ENCODE results near the gene CRHBP. TPM values are rescaled to one million over a fixed set of nuclear protein-coding genes. Genes with fewer than 3 reads are reported as not detected.
"Not testable (repeated sequence)": the region's sequence is repeated elsewhere in the genome, so short reads cannot be mapped to it uniquely, and the experiment has no call there.

The CRHBP gene
- total RNA-seq, 1 experiment from 2014 or later, result not detected

- DNase-seq (ENCODE audit: low read depth, low spot score), result no peak
- in situ Hi-C loops (cut with HindIII; ENCODE audit: low pct_unique_long_range_greater_than_20kb, low sequenced_read_pairs), result no loop called here
Observed at GRCh38 chr5:76953551-76954382, 922 bp downstream of the CRHBP start.

- no peak for DNase-seq (ENCODE audit: low read depth, low spot score)
- in situ Hi-C loops (cut with HindIII; ENCODE audit: low pct_unique_long_range_greater_than_20kb, low sequenced_read_pairs), result no loop called here
Observed at GRCh38 chr5:76954383-76954763, 1.5 kb downstream of the CRHBP start.

DNA sequence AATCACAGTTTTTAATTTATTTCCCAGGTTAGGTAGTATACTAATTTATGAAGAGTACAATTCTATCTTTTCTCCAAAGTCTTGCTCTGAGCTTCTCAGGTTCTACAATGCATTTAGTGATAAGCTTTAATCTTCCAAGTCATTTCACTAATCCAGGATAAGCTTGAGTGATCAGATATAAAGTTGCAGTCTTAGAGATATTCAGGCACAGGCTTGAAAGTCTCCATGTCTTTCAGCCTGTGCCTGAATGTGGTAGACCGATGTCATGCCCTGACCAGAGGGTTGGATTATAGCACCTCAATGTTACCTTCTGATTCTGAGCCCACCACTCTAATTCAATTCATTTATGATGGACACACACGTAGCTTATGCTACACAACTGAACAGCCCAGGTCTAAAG, 3.2 kb downstream of the CRHBP start:
- DNase-seq (ENCODE audit: low read depth, low spot score), result no peak
- in situ Hi-C loops (cut with HindIII; ENCODE audit: low pct_unique_long_range_greater_than_20kb, low sequenced_read_pairs), result no loop called here

DNA sequence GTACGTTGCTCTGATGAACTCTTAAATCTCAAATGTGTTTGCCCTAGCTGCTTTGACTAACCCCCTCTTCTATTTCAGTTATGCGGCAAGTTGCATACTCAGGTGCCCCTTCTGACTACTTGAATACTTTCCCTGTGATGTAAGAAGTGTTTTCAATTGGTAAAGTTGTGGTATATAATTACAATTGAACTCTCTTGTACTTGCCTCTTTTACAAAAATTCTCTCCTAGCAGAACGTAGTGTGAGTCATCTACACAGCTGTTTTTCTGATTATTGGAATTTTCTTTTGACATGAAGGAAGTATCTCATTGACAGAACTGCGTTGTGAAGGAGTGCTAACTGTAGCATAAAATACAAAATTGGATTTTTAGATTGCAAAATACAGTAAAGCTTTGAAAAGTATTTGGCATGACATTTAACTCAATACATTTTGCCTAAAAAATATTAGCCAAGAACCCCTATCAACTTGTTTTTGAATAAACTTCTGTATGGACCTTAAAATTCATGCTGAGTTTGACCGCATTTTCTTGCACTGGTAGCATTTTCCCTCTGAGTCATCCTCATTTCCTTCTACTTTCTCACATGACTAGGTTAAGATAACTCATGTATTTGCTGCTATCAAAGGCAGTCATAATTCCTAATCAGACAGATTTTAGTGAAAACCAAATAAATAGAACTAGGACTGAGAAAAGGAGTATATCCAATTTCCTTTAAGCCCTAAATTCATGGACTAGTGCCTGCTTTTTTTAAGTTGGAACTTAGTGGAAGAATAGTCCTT, 6.3 kb downstream of the CRHBP start:
- in situ Hi-C loops (cut with HindIII; ENCODE audit: low pct_unique_long_range_greater_than_20kb, low sequenced_read_pairs), result no loop called here
- DNase-seq (ENCODE audit: low read depth, low spot score), result peak; percentile 24

DNA sequence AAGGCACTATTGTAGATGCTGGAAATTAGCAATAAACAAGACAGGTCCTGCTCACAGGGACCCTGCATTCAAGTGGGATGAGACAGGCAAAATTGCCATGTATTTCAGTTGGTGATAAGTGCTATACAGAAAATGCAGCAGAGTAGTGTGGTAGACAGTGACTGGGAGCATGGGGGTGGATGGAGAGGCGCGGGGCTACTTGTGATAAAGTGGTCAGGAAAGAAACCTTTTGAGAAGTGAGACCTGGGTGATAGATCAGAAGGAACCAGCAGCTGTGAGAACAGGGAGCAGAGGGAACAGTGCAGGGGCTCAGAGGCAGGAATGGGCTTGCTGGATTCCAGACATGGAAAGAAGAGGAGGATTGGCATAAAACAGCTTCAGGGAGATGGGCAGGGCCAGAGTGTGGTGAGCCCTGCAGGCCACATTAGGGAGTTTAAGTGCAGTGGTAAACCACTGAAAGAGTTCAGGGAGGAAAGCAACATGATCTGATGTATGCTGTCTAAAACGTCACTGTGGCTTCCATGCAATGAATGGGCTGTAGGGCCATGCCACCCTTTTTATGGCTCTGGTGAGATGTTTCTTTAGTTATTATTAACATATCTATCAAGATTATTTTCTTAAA, 7.3 kb downstream of the CRHBP start:
- peak; percentile 53 for DNase-seq (ENCODE audit: low read depth, low spot score)
- in situ Hi-C loops (cut with HindIII; ENCODE audit: low pct_unique_long_range_greater_than_20kb, low sequenced_read_pairs), result no loop called here

GRCh38 chr5:76964060-76964459, 11.2 kb downstream of the CRHBP start:
- DNase-seq (ENCODE audit: low read depth, low spot score), result no peak
- in situ Hi-C loops (cut with HindIII; ENCODE audit: low pct_unique_long_range_greater_than_20kb, low sequenced_read_pairs), result no loop called here

DNA sequence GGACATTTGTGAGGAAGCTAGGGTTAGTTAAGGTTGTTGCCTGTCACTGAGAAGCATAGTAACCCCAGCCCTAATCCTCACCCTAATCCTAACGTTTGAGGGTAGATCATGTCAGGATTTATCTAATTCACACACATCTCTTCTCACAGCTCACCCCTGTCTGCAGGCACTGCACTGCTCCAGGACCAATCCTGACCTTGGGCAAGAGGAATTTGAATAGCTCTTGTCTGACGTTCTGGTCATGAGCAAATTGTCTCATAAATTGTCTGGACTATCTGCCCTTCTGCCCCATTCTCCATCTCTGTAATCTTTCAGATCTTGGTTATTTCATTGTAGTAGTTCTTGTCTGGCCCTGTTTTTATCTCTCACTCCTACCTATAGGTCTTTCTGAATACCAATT, 18.7 kb downstream of the CRHBP start:
- in situ Hi-C loops (cut with HindIII; ENCODE audit: low pct_unique_long_range_greater_than_20kb, low sequenced_read_pairs), result no loop called here
- no peak for DNase-seq (ENCODE audit: low read depth, low spot score)

- in situ Hi-C loops (cut with HindIII; ENCODE audit: low pct_unique_long_range_greater_than_20kb, low sequenced_read_pairs), result no loop called here
- no peak for DNase-seq (ENCODE audit: low read depth, low spot score)
Observed at GRCh38 chr5:76972689-76973088, 19.8 kb downstream of the CRHBP start.

- in situ Hi-C loops (cut with HindIII; ENCODE audit: low pct_unique_long_range_greater_than_20kb, low sequenced_read_pairs), result no loop called here
Observed at GRCh38 chr5:76974785-76975184, 21.9 kb downstream of the CRHBP start.

DNA sequence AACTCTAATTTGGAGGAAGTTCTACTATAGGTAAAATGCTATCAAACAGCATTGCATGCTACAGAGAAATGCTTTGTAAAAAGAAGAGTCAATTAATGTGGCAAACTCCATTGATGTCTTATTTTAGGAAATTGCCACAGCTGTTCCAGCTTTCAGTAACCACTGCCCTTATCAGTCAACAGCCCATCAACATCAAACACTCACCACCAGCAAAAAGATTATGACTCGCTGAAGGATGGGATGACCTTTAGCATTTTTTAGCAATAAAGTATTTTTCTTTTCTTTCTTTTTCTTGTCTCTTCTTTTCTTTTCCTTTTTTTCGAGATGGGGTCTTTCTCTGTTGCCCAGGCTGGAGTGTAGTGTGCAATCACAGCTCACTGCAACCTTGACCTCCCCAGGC, 26.0 kb downstream of the CRHBP start:
- in situ Hi-C loops (cut with HindIII; ENCODE audit: low pct_unique_long_range_greater_than_20kb, low sequenced_read_pairs), result no loop called here

More at GRCh38 chr5:76974785-76975184, 21.9 kb downstream of the CRHBP start:
- DNase-seq (ENCODE audit: low read depth, low spot score), result no peak

DNA sequence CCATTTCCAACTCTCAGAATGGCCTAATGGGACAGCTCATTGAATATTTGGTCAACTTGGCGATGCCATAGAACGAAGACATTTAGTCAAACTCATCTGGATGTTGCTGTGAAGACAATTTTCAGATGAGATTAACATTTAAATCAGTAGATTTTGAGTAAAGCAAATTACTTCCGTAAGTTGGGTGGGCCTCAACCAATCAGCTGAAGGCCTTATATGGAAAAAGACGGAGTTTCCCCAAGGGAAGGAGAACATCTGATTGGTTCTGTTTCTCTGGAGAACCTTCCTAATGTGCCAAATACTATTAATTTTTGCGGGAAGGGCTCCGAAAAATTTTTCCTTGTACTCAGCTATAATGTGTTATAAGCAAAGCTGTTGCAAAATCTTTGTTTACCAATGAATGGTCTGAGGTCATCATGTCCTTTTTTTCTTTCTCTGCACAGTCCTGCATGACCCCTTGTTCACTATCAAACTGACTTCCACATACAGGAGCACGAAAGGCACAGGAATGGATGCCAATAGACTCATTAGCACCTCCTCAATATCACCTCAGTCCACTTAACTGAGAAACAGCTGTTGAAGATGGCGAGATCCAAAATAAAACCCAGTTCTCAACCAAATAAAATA, 27.8 kb downstream of the CRHBP start:
- DNase-seq (ENCODE audit: low read depth, low spot score), result no peak
- in situ Hi-C loops (cut with HindIII; ENCODE audit: low pct_unique_long_range_greater_than_20kb, low sequenced_read_pairs), result no loop called here

More for the DNA sequence above, 26.0 kb downstream of the CRHBP start:
- no peak for DNase-seq (ENCODE audit: low read depth, low spot score)

DNA sequence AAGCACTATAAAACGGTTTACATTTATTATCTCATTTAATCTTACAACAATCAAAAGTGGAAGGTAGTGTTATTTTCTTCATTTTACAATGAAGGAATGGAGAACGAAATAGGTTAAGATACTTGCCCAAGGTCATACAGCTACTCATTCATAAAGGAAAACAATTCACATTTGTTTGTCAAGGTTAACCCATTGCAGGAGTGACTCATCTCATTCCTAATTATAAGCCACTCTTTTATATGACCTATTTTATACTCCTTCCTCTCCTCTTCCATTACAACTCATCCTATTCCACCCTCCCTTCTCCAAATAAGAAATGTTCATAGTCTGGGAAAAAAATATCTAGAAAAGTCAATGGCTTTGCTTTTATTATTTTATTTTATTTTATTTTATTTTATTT, 29.6 kb downstream of the CRHBP start:
- in situ Hi-C loops (cut with HindIII; ENCODE audit: low pct_unique_long_range_greater_than_20kb, low sequenced_read_pairs), result no loop called here
- peak; percentile 54 for DNase-seq (ENCODE audit: low read depth, low spot score)

DNA sequence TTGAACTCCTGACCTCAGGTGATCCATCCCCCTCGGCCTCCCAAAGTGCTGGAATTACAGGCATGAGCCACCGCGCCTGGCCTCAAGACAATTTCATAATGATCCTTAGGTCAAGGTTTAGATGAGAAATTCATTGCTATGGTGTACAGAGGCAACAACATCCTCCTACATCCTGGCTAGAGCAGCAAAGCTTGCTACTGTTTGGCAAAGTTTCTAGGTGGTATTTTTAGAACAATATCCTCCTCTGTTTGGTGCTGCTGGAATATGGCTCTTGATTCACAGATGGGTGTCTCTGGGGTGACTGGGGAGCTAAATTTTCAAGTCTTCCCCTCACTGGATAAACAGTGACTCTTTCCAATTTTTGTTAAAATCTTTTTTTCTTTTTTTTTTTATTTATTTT, 30.6 kb downstream of the CRHBP start:
- in situ Hi-C loops (cut with HindIII; ENCODE audit: low pct_unique_long_range_greater_than_20kb, low sequenced_read_pairs), result no loop called here
- DNase-seq (ENCODE audit: low read depth, low spot score), result peak; percentile 69

DNA sequence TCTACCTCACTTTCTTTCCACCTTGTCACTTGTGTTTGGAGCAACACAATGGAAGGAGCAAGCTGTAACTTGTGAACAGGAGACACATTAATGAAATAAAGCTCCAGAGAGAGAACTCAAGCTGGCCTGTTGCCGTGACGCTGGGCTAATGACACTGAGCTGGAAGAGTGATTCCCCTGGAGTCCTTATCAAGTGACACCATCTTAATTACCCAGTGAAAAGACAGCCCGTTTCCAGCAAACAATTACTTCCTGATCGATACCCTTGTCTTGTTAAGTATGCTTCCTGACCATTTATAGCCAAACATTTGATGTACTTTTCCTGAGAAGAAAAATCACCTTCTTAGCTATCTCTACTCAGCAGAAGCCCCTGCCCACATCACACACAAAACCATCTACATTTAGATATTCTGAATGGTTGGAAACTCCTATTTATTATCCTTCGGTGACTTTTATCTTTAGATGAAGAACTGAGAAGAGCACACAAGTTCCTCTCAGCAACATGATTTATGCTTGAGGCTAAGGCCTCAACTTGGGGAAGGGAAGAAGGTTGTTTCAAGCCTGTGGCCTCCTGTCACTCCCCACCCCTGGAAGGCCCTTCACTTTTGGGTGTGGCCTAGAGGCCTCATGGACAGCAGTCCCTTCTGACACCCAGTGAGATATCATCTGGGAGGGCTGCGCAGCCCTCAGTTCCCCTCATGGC, 34.1 kb downstream of the CRHBP start:
- in situ Hi-C loops (cut with HindIII; ENCODE audit: low pct_unique_long_range_greater_than_20kb, low sequenced_read_pairs), result no loop called here
- no peak for DNase-seq (ENCODE audit: low read depth, low spot score)

DNA sequence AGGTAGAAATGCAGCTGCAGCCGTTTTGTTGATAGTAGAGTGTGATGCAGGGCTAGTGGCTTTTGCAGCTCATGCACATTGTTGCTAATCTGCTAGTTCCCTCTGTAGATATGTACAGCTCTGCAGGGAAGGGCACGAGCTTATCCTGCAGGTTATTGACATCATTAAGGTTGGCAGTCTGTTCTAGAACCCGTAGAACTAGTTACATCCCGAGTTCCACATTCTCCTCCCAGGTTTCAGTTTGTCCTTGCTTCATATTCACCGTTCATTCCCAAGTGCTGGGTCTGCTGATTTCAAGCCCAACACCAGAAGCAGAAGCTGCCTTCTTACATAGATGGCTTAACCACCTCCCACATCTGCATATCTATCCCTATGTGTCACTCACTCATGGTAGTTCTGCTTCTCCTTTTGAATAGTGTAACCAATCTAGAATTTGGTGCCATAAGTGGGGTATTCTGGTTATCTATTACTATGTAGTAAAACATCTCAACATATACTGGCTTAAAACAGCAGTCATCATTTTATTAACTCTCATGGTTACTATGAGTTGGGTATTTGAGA, 38.1 kb downstream of the CRHBP start:
- no peak for DNase-seq (ENCODE audit: low read depth, low spot score)
- in situ Hi-C loops (cut with HindIII; ENCODE audit: low pct_unique_long_range_greater_than_20kb, low sequenced_read_pairs), result no loop called here

- DNase-seq (ENCODE audit: low read depth, low spot score); in situ Hi-C loops (cut with HindIII; ENCODE audit: low pct_unique_long_range_greater_than_20kb, low sequenced_read_pairs): not testable (repeated sequence)
Observed at GRCh38 chr5:76993436-76993835, 40.6 kb downstream of the CRHBP start.

DNA sequence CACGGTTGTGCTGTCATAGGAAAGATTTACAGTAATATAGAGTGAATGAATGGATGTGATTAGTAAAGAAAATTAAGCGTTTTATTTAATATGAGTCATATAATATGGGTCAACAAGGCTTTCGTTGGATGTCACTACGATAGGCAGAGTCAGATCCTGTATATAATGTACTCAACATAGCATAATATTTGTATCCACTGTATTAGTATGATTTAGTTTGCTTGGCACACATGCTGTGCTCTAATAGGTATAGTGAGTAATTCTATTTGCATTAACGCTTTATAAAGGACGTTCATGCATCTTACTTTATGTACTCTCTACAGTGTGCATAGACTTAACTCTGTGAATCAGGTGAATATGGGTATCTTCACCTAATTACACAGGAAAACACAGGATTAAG, 41.5 kb downstream of the CRHBP start:
- no peak for DNase-seq (ENCODE audit: low read depth, low spot score)
- in situ Hi-C loops (cut with HindIII; ENCODE audit: low pct_unique_long_range_greater_than_20kb, low sequenced_read_pairs), result no loop called here

All from SK-MEL-5 (cell line).